SU-DHL-6 (cell line): ENCODE data around the gene NIT2.

Source experiments
- EZH2phosphoT487 ChIP-seq: fragments of 200-600 bp; sonication (generic), shearing (Covaris generic); conservative IDR thresholded peaks from 2 replicates; pipeline ENCODE4 v1.6.1; 2018; ENCODE audit warnings: mild to moderate bottlenecking, antibody characterized with exemption, low read length, moderate library complexity, mixed read lengths
- TF ChIP-seq, protein P1 (sequence below): fragments of 200-600 bp; sonication (generic); IDR thresholded peaks from one replicate; pipeline ENCODE4 v1.5.1; 2017; ENCODE audit warnings: antibody characterized with exemption, mild to moderate bottlenecking, low read length, moderate library complexity; ENCODE audit not compliant: insufficient read depth, poor library complexity, severe bottlenecking

DNA sequence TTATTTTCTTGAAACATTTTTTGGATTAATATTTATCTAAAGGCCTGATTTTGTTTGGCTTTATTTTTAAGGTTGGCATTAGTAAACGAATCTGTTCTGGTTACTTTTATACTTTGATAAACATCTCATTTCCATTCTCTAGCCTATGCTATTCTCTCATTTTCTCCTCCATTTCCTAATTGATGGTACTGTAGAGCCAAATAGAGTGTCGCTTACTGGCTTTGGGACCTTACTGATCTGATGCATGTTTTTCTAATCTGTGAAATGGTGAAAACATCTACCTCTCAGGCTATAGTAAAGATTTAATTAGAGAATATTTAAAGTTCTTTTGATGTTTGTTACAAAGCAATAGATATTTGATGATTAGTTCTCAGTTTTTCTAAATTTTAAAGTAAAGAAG is 68.3 kb downstream of the NIT2 start:
- TF ChIP-seq, protein P1, sequence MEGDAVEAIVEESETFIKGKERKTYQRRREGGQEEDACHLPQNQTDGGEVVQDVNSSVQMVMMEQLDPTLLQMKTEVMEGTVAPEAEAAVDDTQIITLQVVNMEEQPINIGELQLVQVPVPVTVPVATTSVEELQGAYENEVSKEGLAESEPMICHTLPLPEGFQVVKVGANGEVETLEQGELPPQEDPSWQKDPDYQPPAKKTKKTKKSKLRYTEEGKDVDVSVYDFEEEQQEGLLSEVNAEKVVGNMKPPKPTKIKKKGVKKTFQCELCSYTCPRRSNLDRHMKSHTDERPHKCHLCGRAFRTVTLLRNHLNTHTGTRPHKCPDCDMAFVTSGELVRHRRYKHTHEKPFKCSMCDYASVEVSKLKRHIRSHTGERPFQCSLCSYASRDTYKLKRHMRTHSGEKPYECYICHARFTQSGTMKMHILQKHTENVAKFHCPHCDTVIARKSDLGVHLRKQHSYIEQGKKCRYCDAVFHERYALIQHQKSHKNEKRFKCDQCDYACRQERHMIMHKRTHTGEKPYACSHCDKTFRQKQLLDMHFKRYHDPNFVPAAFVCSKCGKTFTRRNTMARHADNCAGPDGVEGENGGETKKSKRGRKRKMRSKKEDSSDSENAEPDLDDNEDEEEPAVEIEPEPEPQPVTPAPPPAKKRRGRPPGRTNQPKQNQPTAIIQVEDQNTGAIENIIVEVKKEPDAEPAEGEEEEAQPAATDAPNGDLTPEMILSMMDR, result no peak
- TF ChIP-seq EZH2phosphoT487, result no peak
